MM.1S (cell line): ENCODE results near the gene AGER.

ENCODE experiments used
- DNase-seq: peaks from one replicate; pipeline ENCODE4 v3.0.0-alpha.2; 2015
- H2AFZ ChIP-seq: fragments of 300-600 bp; sonication (generic); 2 replicates; pipeline ENCODE4 v1.6.0; 2016; ENCODE audit warnings: antibody characterized with exemption, low read length
- H3F3A ChIP-seq: fragments of 300-600 bp; sonication (generic); 2 replicates; pipeline ENCODE4 v1.6.1; 2016; ENCODE audit warnings: mild to moderate bottlenecking, antibody characterized with exemption, low read length, moderate library complexity, mixed read lengths; ENCODE audit not compliant: insufficient read depth
- H3K27ac ChIP-seq: fragments of 300-600 bp; sonication (generic); 2 replicates; pipeline ENCODE4 v1.5.1; 2016; ENCODE audit warnings: mild to moderate bottlenecking, low read length
- H3K27me3 ChIP-seq: fragments of 300-600 bp; sonication (generic); replicated peaks from 2 replicates; pipeline ENCODE4 v1.6.0; 2016; ENCODE audit warnings: low read length; ENCODE audit not compliant: insufficient read depth
- H3K36me3 ChIP-seq: fragments of 300-600 bp; sonication (generic); replicated peaks from 2 replicates; pipeline ENCODE4 v1.6.1; 2016; ENCODE audit warnings: mild to moderate bottlenecking, low read length, mixed read lengths; ENCODE audit not compliant: insufficient read depth
- H3K4me1 ChIP-seq: fragments of 300-600 bp; sonication (generic); 2 replicates; pipeline ENCODE4 v1.6.1; 2016; ENCODE audit warnings: low read length, mixed read lengths
- H3K4me2 ChIP-seq: fragments of 300-600 bp; sonication (generic); 2 replicates; pipeline ENCODE4 v1.6.0; 2016; ENCODE audit warnings: low read depth, low read length
- H3K4me3 ChIP-seq: fragments of 300-600 bp; sonication (generic); 2 replicates; pipeline ENCODE4 v1.5.1; 2016; ENCODE audit warnings: low read length, mixed read lengths
- H3K79me2 ChIP-seq: fragments of 300-600 bp; sonication (generic); 2 replicates; pipeline ENCODE4 v1.6.1; 2016; ENCODE audit warnings: mixed run types, low read length, mixed read lengths
- H3K9ac ChIP-seq: fragments of 300-600 bp; sonication (generic); 2 replicates; pipeline ENCODE4 v1.6.1; 2016; ENCODE audit warnings: low read length, mixed read lengths
- H3K9me2 ChIP-seq: fragments of 300-600 bp; sonication (generic); replicated peaks from 2 replicates; pipeline ENCODE4 v1.6.1; 2016; ENCODE audit warnings: mild to moderate bottlenecking, low read length, mixed read lengths; ENCODE audit not compliant: insufficient read depth
- H3K9me3 ChIP-seq: fragments of 300-600 bp; sonication (generic); replicated peaks from 2 replicates; pipeline ENCODE4 v1.6.1; 2016; ENCODE audit warnings: mild to moderate bottlenecking, low read length, mixed read lengths; ENCODE audit not compliant: insufficient read depth
- H4K20me1 ChIP-seq: fragments of 300-600 bp; sonication (generic); 2 replicates; pipeline ENCODE4 v1.6.1; 2016; ENCODE audit warnings: mild to moderate bottlenecking, low read length, moderate library complexity, mixed read lengths; ENCODE audit not compliant: insufficient read depth
- CTCF ChIP-seq: fragments of 300-600 bp; sonication (generic); IDR thresholded peaks from 2 replicates; pipeline ENCODE4 v1.5.1; 2016; ENCODE audit warnings: antibody characterized with exemption, low read length, mixed read lengths
- EZH2 ChIP-seq: fragments of 300-600 bp; sonication (generic); optimal IDR thresholded peaks from 2 replicates; pipeline ENCODE3; 2017; ENCODE audit warnings: low read depth, mild to moderate bottlenecking, antibody characterized with exemption, low read length, mixed read lengths
- EZH2phosphoT487 ChIP-seq: fragments of 300-600 bp; sonication (generic); IDR thresholded peaks from 2 replicates; pipeline ENCODE4 v1.6.1; 2018; ENCODE audit warnings: antibody characterized with exemption, low read length

AGER gene

GRCh38 chr6:32195902-32196681, 12.0 kb upstream of the AGER start:
- Histone ChIP-seq H3K4me1 (peaks cover 28% of the 10 kb centered on the region), H3K36me3 (no peaks in the 10 kb centered on the region), H3K4me3 (peak overlapping the region; percentile 83), H3K9ac (peak overlapping the region; percentile 98), H3K27ac (peak overlapping the region; percentile 91), H3K9me3 (no peaks in the 10 kb centered on the region), H3K9me2 (no peaks in the 10 kb centered on the region), H4K20me1 (no peaks in the 10 kb centered on the region), H3F3A (peaks cover 18% of the 10 kb centered on the region; the same call in 1 of the 2 replicates), H2AFZ (peak overlapping the region; percentile 60), H3K27me3 (peaks cover 12% of the 10 kb centered on the region), H3K79me2 (peaks cover 16% of the 10 kb centered on the region), H3K4me2 (peak overlapping the region; percentile 88)
- TF ChIP-seq EZH2 = no peak
- no peak for TF ChIP-seq EZH2phosphoT487
- no peak for TF ChIP-seq CTCF
- peak; percentile 56 for DNase-seq

GRCh38 chr6:32195652-32195901, 11.5 kb upstream of the AGER start:
- Histone ChIP-seq H3F3A (peaks cover 21% of the 10 kb centered on the region; the same call in 1 of the 2 replicates), H3K4me2 (no peak overlapping the region; the same call in 1 of the 2 replicates), H3K9me3 (no peaks in the 10 kb centered on the region), H3K4me3 (peak overlapping the region; percentile 83; the same call in 1 of the 2 replicates), H3K27me3 (peaks cover 7% of the 10 kb centered on the region), H3K79me2 (peaks cover 19% of the 10 kb centered on the region), H3K4me1 (peaks cover 31% of the 10 kb centered on the region), H3K27ac (peak overlapping the region; percentile 91; the same call in 1 of the 2 replicates), H4K20me1 (no peaks in the 10 kb centered on the region), H3K36me3 (no peaks in the 10 kb centered on the region), H3K9me2 (no peaks in the 10 kb centered on the region), H3K9ac (no peak overlapping the region), H2AFZ (no peak overlapping the region)
- TF ChIP-seq EZH2phosphoT487 = no peak
- TF ChIP-seq EZH2 = no peak
- TF ChIP-seq CTCF = no peak
- peak; percentile 100 for DNase-seq

GRCh38 chr6:32194825-32195651, 11.0 kb upstream of the AGER start:
- Histone ChIP-seq H3K4me3 (peak overlapping the region; percentile 63), H3K27ac (peak overlapping the region; percentile 63), H4K20me1 (no peaks in the 10 kb centered on the region), H3K9me3 (no peaks in the 10 kb centered on the region), H2AFZ (0 out of 2 replicates have a peak overlapping the region, but pooled peaks have one; percentile 22), H3K27me3 (peaks cover 4% of the 10 kb centered on the region; the same call in 1 of the 2 replicates), H3F3A (peaks cover 21% of the 10 kb centered on the region; the same call in 1 of the 2 replicates), H3K79me2 (peaks cover 19% of the 10 kb centered on the region), H3K4me1 (peaks cover 31% of the 10 kb centered on the region), H3K9me2 (no peaks in the 10 kb centered on the region), H3K36me3 (no peaks in the 10 kb centered on the region), H3K4me2 (peak overlapping the region; percentile 89), H3K9ac (peak overlapping the region; percentile 65)
- peak; percentile 67 for TF ChIP-seq CTCF
- TF ChIP-seq EZH2 = no peak
- peak; percentile 47 for DNase-seq
